GM19025 (cell line): Measurements from ENCODE around the gene PAX8.
"Not testable (repeated sequence)": the region's sequence is repeated elsewhere in the genome, so short reads cannot be mapped to it uniquely, and the experiment has no call there.

Experiments
- ATAC-seq: cut with Tn5 transposase; IDR thresholded peaks from one replicate; pipeline ENCODE4 v1.9.1; 2021; ENCODE audit warnings: mild to moderate bottlenecking, low read depth, moderate library complexity; ENCODE audit not compliant: unreplicated experiment

The PAX8 gene

GRCh38 chr2:113278742-113279139, at the start of gene PAX8:
PAX8 (minus strand) TSS chr2:113278921; CDS start chr2:113278394, 527 bp downstream.
- ATAC-seq: no peak

- no peak for ATAC-seq
These were observed 49.3 kb upstream of the PAX8 start for GRCh38 chr2:113328043-113328442.

GRCh38 chr2:113325161-113325731, 46.5 kb upstream of the PAX8 start:
- not testable (repeated sequence) for ATAC-seq

- ATAC-seq: no peak
These were observed 46.0 kb upstream of the PAX8 start for GRCh38 chr2:113324684-113325160.

- ATAC-seq: not testable (repeated sequence)
These were observed 44.4 kb upstream of the PAX8 start for GRCh38 chr2:113323129-113323528.

GRCh38 chr2:113320106-113320505, 41.4 kb upstream of the PAX8 start:
- ATAC-seq: not testable (repeated sequence)

GRCh38 chr2:113318941-113319340, 40.2 kb upstream of the PAX8 start:
- ATAC-seq: not testable (repeated sequence)

- no peak for ATAC-seq
These were observed 37.4 kb upstream of the PAX8 start for GRCh38 chr2:113316085-113316484.

- ATAC-seq: not testable (repeated sequence)
These were observed 35.9 kb upstream of the PAX8 start for GRCh38 chr2:113314663-113315062.

GRCh38 chr2:113314176-113314575, 35.5 kb upstream of the PAX8 start:
- ATAC-seq: not testable (repeated sequence)

GRCh38 chr2:113311781-113312180, 33.1 kb upstream of the PAX8 start:
- ATAC-seq: not testable (repeated sequence)

GRCh38 chr2:113311191-113311590, 32.5 kb upstream of the PAX8 start:
- not testable (repeated sequence) for ATAC-seq

GRCh38 chr2:113309655-113310387, 31.1 kb upstream of the PAX8 start:
- ATAC-seq: no peak

GRCh38 chr2:113308784-113309183, 30.1 kb upstream of the PAX8 start:
- ATAC-seq: not testable (repeated sequence)

- ATAC-seq: not testable (repeated sequence)
These were observed 27.5 kb upstream of the PAX8 start for GRCh38 chr2:113306207-113306606.

- ATAC-seq: not testable (repeated sequence)
These were observed 27.0 kb upstream of the PAX8 start for GRCh38 chr2:113305749-113306148.

- no peak for ATAC-seq
These were observed 26.4 kb upstream of the PAX8 start for GRCh38 chr2:113305146-113305545.

GRCh38 chr2:113304702-113305101, 26.0 kb upstream of the PAX8 start:
- ATAC-seq: no peak

GRCh38 chr2:113302216-113302980, 23.7 kb upstream of the PAX8 start:
- not testable (repeated sequence) for ATAC-seq

- no peak for ATAC-seq
These were observed 21.6 kb upstream of the PAX8 start for GRCh38 chr2:113300281-113300680.

GRCh38 chr2:113298176-113298575, 19.5 kb upstream of the PAX8 start:
- ATAC-seq: no peak
